ENCODE data around the gene PDCD11.
"Not testable (repeated sequence)": the region's sequence is repeated elsewhere in the genome, so short reads cannot be mapped to it uniquely, and the experiment has no call there.

The PDCD11 gene

DNA sequence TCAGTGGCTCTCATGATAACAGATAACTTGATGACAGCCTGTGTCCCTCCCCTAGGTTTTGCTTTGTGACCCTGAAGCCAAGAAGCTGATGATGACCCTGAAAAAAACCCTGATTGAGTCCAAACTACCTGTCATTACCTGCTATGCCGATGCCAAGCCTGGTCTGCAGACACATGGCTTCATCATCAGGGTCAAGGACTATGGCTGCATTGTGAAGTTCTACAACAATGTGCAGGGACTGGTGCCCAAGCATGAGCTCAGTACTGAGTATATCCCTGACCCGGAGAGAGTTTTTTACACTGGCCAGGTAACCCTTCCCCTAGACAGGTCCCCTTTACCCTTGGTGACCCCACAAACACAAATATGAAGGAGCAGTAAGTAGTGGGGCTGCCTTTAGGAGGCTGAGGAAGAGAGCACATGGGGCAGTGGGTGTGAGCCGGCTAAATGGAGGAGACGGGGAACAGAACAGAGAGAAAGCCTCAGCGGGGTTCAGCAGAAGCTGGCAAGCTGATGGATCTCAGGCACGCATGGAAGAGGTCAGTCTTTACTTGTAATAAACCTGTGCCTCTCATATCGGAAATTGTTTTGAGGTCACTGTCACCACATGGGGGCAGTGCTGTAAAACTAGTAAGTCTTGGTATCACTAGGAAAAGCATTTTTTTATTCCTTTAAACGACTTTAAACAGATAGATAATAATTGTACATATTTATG lies 20.2 kb downstream of the PDCD11 start:
- DNase-seq (ENCODE audit: low read depth): no peak

DNA sequence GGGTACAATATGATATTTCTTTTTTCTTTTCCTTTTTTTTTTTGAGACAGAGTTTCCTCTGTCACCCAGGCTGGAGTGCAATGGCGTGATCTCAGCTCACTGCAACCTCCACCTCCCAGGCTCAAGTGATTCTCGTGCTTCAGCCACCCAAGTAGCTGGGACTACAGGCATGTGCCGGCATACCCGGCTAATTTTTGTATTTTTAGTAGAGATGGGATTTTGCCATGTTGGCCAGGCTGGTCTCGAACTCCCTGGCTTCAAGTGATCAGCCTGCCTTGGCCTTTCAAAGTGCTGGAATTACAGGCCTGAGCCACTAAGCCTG lies 20.7 kb downstream of the PDCD11 start:
- DNase-seq (ENCODE audit: low read depth): not testable (repeated sequence)

DNA sequence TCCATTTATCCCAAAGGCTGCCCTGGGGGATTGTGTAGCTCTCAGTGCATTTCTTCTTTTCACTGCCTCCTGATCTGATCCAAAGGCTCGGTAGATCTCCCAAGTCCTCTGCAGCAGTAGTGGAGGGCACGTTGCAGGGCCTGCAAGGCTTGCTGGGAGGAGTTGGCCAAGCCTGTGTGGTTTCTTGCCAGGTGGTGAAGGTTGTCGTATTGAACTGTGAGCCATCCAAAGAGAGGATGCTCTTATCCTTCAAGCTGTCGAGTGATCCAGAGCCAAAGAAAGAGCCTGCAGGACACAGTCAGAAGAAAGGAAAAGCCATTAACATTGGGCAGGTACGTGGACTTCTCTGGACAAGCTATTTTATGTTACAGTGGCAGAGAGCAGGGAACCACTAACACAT lies 21.2 kb downstream of the PDCD11 start:
- DNase-seq (ENCODE audit: low read depth): no peak

DNA sequence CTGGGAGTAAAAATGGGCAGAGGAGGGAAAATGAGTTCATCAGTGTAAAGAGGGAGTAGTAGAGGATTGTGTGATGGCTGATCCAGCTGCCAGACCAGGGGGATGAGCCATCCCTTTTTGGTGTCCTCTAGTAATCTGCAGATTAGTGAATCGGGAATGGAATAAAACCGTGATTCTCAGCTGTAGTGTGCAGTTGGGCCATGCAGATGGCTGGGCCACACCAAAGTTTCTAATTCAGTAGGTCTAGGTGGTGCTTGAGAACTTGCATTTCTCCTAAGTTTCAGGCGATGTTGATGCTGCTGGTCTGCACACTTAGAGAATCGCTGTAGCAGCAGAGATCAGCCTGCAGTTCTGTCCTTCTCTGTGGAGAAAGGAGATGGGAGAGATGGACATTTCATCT lies 22.7 kb downstream of the PDCD11 start:
- no peak for DNase-seq (ENCODE audit: low read depth)

DNA sequence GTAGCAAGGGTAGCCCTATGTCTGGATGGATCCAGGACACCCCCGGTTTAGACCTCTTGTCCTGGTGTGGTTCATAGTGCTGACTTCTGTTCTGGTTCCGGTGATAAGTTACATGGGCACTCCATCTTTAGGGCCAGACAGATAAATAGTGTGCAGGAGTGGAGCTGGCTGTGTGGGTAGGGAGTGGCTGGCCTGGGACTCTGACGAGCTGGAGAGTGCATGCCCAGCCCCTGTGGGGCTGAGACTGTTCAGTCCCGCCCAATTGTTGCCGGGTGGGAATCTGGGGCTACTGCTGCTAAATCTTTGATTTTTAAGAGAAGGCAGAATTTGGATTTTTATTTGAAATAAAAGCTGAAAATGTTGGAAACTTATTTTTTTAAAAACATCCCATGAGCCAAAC lies 27.3 kb downstream of the PDCD11 start:
- no peak for DNase-seq (ENCODE audit: low read depth)

DNA sequence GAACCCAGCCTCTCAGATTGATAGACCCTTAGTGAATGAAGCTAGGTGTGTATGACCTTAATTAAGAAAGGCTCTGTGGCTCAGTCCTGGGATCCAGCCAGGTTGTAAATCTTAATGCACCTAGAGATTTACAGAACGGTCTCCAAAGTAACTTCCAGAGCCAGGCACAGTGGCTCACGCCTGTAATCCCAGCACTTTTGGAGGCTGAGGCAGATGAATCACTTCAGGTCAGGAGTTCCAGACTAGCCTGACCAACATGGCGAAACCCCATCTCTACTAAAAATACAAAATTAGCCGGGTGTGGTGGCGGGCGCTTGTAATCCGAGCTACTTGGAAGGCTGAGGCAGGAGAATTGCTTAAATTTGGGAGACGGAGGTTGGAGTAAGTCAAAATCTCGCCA lies 31.4 kb downstream of the PDCD11 start:
- DNase-seq (ENCODE audit: low read depth): no peak

DNA sequence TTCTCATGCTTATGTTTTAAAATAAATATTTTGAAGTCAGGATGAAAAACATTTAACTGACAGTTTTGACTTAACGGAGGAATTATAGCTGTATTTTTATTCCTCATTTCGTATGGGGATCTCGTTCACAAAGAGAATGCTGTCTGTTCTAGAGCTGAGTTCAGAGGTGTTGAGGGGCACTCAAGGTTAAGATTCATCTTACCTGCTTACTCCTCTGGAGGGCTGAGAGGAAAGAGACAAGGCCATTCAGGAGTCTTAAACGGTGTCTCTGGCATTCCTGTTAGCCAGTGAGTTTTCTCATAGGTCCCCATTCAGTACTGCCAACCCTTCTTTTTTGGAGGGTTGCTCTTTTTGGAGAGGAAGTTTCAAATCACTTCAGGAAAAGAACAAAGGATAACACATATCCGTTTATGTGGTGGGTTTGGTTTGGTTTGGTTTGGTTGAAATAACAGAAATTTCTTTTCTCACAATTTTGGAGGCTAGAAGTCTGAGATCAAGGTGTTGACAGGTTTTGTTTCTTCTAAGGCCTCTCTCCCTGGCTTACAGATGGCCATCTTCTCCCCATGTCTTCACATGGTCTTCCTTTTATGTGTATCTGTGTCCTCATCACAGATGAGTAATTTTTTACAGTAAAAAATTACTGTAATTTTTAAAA lies 32.7 kb downstream of the PDCD11 start:
- DNase-seq (ENCODE audit: low read depth): no peak

DNA sequence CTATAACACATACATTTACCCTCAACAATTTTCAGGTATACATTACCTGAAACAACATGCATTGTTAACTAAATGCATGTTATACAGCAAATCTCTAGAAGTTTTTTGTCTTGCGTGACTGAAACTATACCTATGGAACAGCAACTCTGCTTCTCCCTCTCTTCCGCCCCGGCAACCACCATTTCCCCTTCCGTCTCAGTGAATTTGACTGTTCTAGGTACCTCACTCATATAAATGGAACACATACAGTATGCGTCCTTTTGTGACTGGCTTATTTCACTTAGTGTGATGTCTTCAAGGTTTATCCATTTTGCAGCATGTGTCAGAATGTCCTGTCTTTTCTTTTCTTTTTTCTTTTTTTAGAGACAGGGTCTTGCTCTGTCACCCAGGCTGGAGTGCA lies 33.2 kb downstream of the PDCD11 start:
- DNase-seq (ENCODE audit: low read depth): no peak

DNA sequence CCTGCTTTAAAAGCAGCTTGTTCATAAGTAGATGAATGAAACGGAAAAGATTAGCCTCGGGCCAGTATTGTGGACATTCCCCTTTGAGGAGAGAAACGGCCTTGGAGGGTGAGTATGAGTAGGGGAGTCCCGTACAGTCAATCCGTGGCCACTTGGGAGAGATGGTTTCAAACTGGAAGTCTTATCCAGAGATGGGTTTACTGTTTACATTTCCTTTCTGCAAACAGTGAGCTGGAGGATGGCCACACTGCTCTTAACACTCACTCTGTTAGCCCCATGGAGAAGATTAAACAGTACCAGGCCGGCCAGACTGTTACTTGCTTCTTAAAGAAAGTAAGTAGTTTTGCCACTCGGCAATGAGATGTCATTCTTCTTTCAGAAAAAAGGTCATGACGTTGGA lies 35.5 kb downstream of the PDCD11 start:
- DNase-seq (ENCODE audit: low read depth): no peak

DNA sequence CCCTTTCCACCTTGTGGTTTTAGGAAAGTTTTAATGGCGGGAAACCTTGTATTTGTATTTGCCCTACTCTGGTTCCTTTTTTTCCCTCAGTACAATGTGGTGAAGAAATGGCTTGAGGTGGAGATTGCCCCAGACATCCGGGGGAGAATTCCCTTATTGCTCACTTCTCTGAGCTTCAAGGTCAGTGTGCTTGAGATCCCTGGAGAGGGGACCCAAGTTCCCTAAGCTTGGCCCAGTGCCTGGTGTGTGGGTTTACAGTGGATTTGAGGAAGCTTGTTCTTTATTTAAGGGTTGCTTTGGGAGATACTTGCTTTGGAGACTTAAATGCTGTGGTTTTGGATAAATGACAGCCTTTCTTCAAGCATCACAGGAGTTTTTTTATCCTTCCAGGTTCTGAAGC lies 37.4 kb downstream of the PDCD11 start:
- no peak for DNase-seq (ENCODE audit: low read depth)

DNA sequence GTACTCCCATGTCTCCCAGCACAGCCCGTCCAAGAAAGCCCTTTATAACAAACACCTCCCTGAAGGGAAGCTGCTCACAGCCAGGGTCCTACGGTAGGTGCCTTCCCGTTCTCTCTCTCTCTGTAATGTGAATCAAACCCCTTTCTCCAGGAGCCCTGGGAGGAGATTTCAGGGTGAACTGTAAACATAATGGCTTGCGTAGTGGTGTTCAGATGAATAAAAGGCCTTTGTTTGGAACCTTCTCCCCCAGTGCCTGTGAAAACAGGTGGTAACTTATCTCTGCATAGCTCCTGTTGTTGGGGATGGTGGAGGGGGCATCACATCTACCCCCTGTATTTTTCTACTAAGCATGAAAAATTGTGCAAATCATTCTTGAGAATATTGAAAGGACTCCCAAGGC lies 43.4 kb downstream of the PDCD11 start:
- no peak for DNase-seq (ENCODE audit: low read depth)

DNA sequence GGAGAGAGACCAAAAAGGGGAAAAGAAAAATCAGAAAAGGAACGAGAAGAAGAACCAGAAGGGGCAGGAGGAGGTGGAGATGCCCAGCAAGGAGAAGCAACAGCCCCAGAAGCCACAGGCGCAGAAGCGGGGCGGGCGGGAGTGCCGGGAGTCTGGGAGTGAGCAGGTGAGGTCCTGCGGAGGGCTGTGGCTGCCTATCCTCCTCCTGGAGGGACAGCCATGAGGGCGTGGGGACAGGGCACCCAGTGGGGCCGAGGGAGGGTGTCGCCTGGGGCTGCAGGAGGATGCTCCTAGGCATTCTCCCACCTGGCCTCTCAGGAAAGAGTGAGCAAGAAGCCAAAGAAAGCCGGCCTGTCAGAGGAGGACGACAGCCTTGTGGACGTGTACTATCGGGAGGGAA lies 44.0 kb downstream of the PDCD11 start:
- no peak for DNase-seq (ENCODE audit: low read depth)

DNA sequence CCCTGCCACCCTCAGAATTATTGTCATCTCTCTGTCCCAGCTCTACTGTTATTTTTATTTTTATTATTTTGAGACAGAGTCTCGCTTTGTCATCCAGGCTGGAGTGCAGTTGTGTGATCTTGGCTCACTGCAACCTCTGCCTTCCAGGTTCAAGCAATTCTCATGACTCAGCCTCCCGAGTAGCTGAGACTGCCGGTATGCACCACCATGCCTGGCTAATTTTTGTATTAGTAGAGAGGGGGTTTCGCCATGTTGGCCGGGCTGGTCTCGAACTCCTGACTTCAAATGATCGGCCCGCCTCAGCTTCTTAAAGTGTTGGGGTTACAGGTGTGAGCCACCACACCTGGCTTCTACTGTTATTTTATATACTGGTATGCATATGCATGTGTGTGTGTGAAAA lies 44.8 kb downstream of the PDCD11 start:
- DNase-seq (ENCODE audit: low read depth): no peak

DNA sequence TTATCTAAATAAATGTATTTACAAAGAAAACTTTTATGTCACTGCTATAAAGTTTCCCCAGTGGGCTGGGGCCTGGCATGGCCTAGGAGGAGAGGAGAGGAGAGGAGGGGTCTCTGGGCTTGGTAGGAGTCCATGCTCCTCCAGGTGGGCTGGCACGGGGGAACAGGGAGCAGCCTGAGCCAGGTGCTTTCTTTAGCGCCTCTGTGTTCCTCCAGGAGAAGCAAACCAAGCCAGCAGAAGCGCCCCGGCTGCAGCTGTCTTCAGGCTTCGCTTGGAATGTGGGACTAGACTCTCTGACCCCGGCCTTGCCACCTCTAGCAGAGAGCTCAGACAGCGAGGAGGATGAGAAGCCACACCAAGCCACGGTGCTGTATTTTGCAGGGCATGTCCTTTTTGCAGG lies 45.2 kb downstream of the PDCD11 start:
- no peak for DNase-seq (ENCODE audit: low read depth)

DNA sequence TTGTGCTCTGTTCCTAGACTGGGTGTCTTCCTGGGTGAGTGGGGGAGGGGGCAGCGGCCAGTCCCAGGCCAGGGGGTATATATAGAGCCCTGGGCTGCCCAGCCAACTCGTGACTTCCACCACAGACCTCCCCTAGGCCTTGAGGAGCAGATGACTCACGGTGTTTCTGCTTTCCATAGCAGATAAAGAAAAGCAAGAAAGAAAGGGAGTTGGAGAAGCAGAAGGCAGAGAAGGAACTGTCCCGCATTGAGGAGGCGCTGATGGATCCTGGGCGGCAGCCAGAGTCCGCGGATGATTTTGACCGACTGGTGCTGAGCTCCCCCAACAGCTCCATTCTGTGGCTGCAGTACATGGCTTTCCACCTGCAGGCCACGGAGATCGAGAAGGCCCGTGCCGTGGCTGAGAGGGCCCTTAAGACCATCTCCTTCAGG lies 45.6 kb downstream of the PDCD11 start:
- DNase-seq (ENCODE audit: low read depth): no peak

DNA sequence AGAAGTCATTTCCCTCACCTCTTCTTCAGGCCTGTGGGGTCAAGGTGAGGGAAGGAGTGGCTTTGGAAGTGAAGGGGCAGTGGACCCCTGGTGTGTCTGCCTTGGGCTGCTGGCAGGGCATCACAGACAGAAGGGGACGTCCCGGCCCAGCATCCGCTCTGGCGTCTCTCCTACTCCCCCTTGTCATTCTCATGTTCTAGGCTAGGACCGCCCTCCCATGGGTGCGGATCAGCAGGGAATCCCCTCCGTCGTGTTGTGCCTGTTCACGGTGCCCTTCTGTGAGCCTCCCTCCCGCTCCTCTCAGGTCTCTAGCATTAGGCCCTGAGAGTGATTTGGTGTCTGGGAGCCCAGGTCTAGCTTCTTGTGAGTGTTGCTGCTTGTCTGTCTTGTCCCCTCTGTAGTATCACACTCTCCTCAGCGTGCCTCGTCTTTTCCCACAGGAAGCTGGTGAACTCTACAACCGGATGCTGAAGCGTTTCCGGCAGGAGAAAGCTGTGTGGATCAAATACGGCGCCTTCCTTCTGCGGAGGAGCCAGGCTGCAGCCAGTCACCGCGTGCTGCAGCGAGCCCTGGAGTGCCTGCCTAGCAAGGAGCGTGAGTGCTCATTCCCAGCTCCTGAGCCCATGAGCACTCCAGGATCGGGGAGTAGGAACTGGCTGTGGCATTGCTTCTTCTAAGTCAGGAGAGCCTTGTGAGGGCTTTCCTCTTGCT lies 47.2 kb downstream of the PDCD11 start:
- no peak for DNase-seq (ENCODE audit: low read depth)

DNA sequence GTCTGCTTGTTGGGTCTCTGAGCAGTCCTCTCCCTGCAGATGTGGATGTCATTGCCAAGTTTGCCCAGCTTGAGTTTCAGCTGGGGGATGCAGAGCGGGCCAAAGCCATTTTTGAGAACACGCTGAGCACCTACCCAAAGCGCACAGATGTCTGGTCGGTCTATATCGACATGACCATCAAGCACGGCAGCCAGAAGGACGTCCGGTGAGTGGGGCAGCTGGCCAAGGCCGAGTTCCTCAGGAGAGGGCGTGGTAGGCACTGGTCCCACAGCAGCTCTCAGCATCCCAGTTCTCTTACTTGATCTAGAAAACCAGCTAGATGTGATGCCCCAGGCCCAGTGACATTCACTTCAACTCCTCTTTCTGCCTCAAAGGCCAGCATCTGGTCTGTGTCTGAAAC lies 48.1 kb downstream of the PDCD11 start:
- no peak for DNase-seq (ENCODE audit: low read depth)

DNA sequence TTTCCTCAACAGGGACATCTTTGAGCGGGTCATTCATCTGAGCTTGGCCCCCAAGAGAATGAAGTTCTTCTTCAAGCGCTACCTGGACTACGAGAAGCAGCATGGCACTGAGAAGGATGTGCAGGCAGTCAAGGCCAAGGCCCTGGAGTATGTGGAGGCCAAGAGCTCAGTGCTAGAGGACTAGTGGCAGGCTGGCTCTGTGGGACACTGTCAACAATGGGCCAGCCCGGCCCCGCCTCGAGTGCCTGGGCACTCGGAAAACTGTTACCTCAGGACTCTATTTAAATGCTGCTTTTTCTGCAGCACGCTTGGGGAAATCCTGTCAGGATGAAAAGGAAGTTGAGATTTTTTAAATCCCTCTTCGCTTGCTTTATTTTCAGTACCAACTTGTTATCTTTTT lies 48.9 kb downstream of the PDCD11 start:
- DNase-seq (ENCODE audit: low read depth): no peak

DNA sequence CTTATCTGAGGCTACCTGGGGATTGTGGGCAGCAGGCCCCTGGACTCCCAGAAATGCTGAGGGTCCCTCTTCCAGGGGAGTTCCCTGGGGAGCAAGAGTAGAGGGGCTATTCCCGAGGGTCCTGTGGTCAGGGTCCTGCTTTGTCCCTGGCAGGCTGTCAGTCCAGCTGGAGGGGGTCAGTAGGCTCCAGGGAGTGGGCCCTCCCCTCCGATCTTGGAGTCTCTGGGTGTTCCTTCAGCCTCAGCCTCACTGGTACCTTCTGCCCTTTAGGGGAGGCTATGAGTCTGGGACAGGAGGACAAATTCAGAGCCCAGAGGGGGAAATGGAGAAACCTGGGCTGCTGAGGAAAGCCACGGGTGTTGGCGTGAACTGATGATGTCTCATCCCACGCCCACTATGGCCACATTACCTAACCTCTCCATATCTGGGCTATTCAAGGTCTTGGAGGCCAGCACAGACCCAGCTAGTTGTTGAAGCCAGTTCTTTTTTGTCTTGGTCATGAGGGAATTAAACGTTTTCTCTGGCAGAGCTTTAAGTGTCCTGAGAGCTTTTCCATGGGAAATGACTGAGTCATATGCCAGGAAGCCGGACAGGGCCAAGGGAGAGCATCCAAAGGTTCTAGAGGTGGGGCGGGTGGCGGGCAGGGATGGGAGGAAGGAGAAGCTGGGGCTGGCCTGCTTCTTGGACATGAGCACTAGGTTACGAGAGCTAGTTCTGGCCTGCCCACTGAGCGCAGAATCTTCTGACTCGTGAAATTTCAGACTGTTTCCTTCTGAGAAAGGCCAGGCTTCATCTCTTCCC lies 49.5 kb downstream of the PDCD11 start:
- no peak for DNase-seq (ENCODE audit: low read depth)

DNA sequence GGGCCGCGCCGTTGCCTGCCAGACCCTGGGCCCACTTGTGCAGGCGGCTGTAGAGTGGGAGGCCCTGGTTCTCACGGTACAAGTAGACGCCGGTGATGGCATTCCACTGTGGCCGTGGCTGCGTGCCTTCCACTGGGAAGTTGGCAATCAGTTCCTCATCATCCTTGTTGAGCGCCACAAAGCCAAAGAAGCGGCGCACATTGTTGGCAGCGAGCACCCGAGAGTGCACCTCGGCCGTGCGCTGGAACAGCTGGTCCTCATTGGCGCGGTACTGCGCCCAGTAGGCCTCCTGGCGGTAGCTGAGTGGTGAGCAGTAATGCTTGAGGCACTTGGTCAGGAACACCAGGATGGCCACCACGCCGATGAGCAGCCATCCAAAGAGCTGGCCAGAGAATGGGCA lies 50.8 kb downstream of the PDCD11 start:
- DNase-seq (ENCODE audit: low read depth): no peak

DNA sequence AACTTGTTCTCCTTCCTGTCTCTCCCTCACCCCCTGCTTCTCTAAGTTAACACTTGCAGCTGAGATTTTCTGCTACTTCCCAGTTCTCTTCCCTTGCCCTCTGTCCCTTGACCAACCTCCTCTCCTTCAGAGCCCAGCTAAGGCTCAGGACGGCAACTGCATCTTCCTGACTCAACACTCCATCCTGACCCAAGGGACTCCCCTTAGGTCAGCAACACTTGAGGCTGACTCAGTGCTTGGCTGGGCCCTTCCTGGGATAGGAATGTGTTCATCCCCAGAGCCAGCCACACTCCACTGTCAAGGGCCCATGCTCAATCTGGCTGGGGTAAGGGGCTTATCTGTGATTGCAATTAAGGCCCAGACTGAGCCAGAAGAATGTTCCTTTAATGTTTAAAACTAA lies 52.3 kb downstream of the PDCD11 start:
- DNase-seq (ENCODE audit: low read depth): no peak

DNA sequence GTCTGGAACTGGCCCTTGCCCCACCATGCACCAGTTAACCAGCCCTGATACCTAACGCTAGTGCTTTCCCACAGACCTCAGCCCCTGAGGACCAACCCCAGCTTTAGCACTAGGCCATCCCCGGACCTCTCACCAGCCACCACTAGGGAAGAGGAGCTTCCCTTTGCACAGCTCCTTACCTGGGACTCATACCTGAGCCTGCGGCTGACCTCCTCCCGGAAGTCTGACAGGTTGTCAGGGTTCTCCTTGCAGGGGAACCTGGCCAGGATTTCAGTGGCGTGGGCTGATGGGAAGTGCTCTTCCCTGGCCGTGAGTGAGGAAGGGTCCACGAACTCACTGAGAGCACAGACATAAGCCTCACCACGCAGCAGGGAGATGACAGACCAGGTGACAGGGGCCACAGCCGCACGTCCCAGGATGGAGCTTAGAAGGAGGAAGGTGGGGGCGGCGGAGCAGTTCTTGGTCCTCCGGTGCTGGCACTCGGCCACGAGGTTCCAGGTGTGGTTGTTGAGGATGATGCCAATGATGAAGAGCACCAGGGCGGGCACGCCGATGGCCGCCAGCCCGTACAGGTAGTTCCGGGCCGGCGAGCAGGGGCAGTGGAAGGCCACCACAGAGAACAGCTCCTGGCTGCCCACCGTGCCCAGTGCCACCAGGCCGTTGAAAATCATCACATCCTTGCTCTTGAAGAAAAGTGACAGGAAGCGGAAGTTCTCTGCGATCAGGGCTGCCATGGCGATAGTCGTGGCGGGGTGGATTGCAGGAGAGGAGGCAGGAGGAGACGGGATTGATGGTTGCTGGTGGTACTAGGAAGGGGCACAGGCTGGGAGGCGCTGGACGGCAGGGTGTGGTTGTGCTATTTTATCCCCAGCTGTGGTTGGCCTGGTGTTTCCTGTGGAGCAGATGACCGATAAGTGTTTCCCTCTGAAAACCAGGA lies 53.0 kb downstream of the PDCD11 start:
- DNase-seq (ENCODE audit: low read depth): no peak
